Body of pancreas (tissue), 4 donors: ENCODE data around the gene CACNA1E.

ENCODE experiments used
- CTCF ChIP-seq, 7 experiments: fragments of 450-650 bp in 4 of 7; fragments of 200-600 bp in 3 of 7; sonication (generic) in 3 of 7; IDR thresholded peaks; one replicate each; pipeline ENCODE4 v1.5.1; 2016 to 2019; ENCODE audit warnings: antibody characterized with exemption in 7 of 7
- POLR2A ChIP-seq, 3 donors: fragments of 450-650 bp; IDR thresholded peaks; one replicate each; pipeline ENCODE4 v1.6.1; 2016; ENCODE audit warnings: antibody characterized with exemption in 3 of 3, mild to moderate bottlenecking in 2 of 3

GRCh38 chr1:181488866-181489265 lies 5.5 kb downstream of the CACNA1E start:
- no peak for TF ChIP-seq CTCF (IDR thresholded peaks at IDR 0.05)
- no peak for TF ChIP-seq POLR2A (IDR thresholded peaks at IDR 0.05)
